ENCODE data around the gene FBXW7.

FBXW7 gene

DNA sequence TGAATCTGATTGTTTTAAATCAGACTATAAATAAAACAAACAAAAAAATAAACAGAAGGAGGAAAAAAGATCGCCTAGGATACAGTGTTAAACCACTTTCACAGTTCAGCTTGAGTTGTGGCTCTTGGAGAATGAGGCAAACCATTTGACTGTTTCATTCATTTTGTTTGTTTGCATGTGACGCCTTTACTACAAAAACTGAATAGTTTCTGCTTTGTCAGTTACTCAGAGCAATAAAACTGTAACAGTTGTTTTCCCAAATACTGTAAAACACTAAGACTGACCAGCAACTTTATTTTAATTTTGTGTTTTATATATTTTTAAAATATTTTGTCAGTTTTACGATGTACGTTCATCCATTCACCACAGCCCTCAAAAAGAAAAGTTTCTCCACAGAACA lies 214.5 kb downstream of the FBXW7 start:
- DNase-seq, result no peak

GRCh38 chr4:152316969-152317368 lies 218.9 kb downstream of the FBXW7 start:
- DNase-seq, result no peak

DNA sequence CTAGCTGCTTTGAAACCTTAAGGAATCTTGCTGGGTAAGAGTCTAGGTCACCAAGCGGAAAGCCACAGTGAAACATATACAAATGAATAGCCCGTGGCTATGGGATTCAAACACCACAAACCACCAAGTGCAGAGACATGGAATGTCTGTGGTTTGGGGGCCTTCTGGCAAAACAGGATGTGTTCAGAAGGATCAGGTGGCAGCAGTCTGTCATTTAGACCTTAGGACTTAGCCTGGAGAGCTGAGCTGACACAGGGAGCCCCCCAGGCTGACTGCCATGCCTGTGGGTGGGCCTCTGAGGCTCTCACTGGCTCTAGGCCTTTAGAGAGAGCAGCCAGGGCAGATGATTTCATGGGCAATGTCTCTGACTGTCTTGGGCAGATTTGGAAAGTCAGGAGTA lies 225.6 kb downstream of the FBXW7 start:
- no peak for DNase-seq

- DNase-seq, result no peak
Observed at GRCh38 chr4:152309418-152309817, 226.5 kb downstream of the FBXW7 start.

- no peak for DNase-seq
Observed at GRCh38 chr4:152308951-152309350, 226.9 kb downstream of the FBXW7 start.

DNA sequence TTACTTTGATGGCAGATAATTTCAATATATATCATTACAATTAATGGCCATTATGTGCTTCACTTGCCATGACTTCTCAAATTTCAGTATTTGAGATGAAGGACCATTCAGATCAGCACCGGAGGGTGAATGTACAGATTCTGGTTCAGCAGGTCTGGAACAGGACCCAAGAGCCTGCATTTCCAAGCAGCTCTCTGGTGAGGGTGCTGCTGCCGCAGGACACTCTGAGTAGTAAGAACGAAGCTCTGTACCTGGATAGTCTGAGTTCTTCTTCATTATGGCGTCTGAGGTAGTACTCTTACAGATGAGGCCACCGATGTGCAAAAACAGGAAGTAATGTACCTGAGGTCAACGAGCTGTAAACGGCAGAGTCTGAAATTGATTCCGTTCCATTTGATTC lies 228.2 kb downstream of the FBXW7 start:
- DNase-seq, result no peak

GRCh38 chr4:152306541-152306940 lies 229.4 kb downstream of the FBXW7 start:
- no peak for DNase-seq

DNA sequence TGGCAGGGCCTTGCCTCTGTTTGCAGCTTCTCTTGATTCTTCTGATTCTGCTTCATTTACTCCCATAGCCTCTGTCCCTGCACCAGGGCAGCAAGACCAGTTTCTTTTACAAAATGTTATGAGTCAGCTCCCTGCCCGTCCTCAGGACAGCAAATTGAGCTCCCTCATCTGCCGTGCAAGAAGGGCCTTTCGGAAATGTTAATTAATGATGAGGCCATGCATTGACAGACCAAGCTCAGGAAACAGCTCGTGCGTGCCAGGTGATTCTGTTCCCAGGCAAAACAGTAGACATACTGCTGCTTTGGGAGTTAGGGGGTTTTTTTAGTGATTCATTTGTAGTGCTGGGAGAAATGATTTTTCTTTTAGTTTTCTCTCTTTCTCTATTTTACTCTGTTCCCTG lies 231.7 kb downstream of the FBXW7 start:
- no peak for DNase-seq

- DNase-seq, result no peak
Observed at GRCh38 chr4:152301381-152301780, 234.5 kb downstream of the FBXW7 start.

- no peak for DNase-seq
Observed at GRCh38 chr4:152299553-152299952, 236.3 kb downstream of the FBXW7 start.

DNA sequence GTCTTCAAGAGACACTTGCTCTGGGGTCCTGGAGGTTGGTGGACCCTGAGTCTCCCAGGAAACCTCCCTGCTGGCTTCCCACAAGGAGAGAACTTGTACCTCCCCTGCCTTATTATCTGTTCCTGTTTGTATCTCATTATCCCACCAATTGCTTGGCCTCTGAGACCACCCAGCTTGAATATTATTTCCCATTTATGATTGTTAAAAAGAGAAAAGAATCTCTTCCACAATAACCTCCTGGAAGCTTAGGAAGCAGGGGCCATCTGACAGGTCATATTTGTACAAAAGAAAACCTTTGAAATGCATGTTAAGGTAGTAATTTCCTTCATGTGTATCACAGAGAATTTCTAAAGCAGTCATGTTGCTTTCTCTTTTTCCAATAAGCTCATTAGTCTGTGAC lies 239.5 kb downstream of the FBXW7 start:
- no peak for DNase-seq

DNA sequence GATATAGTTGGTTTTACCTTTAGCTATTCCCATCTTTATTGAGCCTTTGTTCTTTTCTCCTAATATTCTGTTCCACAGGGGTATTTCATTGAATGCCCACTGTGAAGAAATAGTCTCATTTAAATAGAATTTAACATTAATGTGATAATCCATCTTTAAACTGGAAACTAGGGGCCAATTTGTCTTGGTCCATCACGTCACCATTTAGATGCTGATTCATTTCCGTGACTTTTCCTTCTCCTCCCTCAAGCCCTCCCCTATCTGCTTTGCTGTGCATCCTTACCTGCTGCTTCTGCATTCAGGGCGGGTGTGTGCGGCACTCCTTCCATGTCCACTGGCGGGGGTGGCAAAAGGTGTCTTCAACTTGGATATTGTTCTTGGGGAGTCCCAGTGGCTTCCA lies 241.1 kb downstream of the FBXW7 start:
- no peak for DNase-seq

GRCh38 chr4:152294331-152294730 lies 241.6 kb downstream of the FBXW7 start:
- DNase-seq, result no peak

- DNase-seq, result no peak
Observed at GRCh38 chr4:152293527-152293926, 242.4 kb downstream of the FBXW7 start.

DNA sequence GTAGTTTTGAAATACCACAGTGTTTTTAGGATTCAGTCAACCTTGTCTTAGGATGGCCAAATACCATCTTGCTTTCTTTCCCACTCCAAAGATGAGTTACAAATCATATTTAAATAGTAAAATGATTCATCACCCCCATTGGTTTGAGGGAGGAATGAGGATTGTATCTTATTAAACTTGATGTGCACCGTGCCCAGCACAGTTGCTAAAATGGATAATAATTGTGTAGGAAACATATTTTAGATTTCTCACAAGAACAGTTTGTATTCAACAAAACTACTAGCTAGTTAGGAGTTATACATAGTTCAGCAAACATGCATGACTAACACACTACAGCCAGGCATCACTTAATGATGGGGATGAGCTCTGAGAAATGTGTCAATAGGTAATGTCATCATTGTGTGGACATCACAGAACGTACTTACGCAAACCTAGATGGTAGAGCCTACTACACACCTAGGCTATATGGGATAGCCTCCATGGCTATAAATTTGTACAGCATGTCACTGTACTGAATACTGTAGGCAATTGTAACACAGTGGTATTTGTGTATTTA lies 245.4 kb downstream of the FBXW7 start:
- no peak for DNase-seq

DNA sequence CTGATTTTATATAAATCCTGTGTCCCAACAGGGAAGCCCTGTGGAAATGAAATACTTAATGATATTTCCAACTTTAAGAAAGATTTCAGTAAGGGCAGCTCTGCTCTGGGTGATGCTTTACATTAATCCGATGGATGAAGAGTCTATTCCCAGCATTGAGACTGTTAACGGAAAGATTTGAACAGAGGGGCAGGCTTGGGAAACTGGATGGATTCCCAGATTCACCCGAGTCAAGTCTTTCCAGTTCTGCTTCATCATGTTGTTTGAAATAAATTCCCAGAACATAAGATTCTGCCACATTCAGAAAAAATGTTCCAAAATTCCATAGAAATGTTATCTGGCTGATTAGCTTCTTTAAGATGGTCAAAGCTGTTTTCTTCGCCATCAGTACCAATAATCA lies 246.0 kb downstream of the FBXW7 start:
- DNase-seq, result no peak

GRCh38 chr4:152289541-152289940 lies 246.4 kb downstream of the FBXW7 start:
- no peak for DNase-seq

- no peak for DNase-seq
Observed at GRCh38 chr4:152283801-152284470, 252.0 kb downstream of the FBXW7 start.

- no peak for DNase-seq
Observed at GRCh38 chr4:152281822-152282221, 254.1 kb downstream of the FBXW7 start.

DNA sequence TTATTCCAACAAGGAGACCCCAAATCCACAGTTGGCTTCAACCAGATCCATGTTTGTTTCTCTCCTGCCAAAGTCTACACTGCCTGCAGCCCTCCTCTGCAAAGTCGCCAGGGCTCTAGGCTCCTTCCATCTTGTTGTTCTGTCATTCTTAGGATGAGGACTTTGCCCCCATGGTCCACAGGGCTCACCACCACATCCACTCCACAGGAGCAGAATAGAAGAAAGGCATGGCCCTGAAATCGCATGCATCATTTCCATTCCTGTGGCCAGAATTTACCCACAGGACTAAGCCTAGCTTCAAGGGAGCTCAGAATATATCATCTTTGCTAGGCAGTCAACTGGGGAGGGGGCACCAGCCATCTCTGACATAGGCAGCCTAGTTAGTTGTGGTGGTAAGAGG lies 254.7 kb downstream of the FBXW7 start:
- DNase-seq, result no peak

DNA sequence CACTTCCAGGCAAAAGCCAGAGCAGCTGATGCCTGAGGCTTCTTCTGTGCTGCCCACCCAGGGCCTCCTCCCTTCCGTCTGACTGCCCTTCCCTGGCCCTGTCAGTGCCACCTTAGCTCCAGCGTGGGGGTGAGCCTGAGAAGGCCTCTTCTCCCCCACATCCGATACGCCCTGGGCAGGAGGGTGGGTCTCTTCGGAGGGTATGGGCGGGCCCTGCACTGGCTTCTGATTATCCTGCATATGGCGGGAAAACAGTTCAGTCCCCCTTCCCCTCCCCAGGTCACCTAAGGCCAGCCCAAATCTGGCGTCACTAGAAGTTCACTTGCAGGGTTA lies 256.7 kb downstream of the FBXW7 start:
- no peak for DNase-seq

- DNase-seq, result no peak
Observed at GRCh38 chr4:152278505-152279233, 257.2 kb downstream of the FBXW7 start.

GRCh38 chr4:152278172-152278504 lies 257.8 kb downstream of the FBXW7 start:
- DNase-seq, result no peak

GRCh38 chr4:152277333-152277732 lies 258.6 kb downstream of the FBXW7 start:
- no peak for DNase-seq

GRCh38 chr4:152273343-152273742 lies 262.5 kb downstream of the FBXW7 start:
- no peak for DNase-seq
